GM12878 (cell line): ENCODE measurements around the gene IFT22. TPM values are rescaled to one million over a fixed set of nuclear protein-coding genes. Genes with fewer than 3 reads are reported as not detected.

Experiments
- ATAC-seq: fragments of 200-7000 bp; cut with Tn5 transposase; 3 replicates; pipeline ENCODE4 v1.9.1; 2020; ENCODE audit warnings: mild to moderate bottlenecking, moderate library complexity
- BruUV-seq: library from RNA; stranded (reverse); fragments of 400-500 nt; replicated peaks from 2 replicates; lab custom pipeline; 2021; lab: Mats Ljungman, UMichigan
- CTCF ChIA-PET: fragments of 300-600 bp; sonication (Branson Sonifier 250); formaldehyde crosslinking; extraction: SDS; loops from one replicate; lab custom pipeline; 2021; ENCODE audit warnings: inconsistent platforms; lab: Yijun Ruan, JAX
- POLR2A ChIA-PET: fragments of 350-600 bp; formaldehyde crosslinking; extraction: SDS; loops from one replicate; lab custom pipeline; 2021; ENCODE audit warnings: inconsistent platforms; lab: Charles Lee
- RAD21 ChIA-PET: fragments of 300-600 bp; sonication (Branson Sonifier 250); formaldehyde crosslinking; loops from one replicate; lab custom pipeline; 2023; ENCODE audit warnings: antibody characterized with exemption; ENCODE audit not compliant: unreplicated experiment; lab: Charles Lee
- SMC1A ChIA-PET: fragments of 300-600 bp; sonication (Branson Sonifier 250); formaldehyde crosslinking; loops from one replicate; lab custom pipeline; 2023; ENCODE audit not compliant: unreplicated experiment, uncharacterized antibody; lab: Charles Lee
- DNase-seq: peaks from one replicate; pipeline ENCODE4 v3.0.0-alpha.2; 2011; ENCODE audit warnings: low read depth, low spot score
- FAIRE-seq: peaks from 3 replicates; lab custom pipeline; 2011; peaks lifted over from hg19 to GRCh38; lab: Jason Lieb, UNC
- H2AFZ ChIP-seq: 2 replicates; pipeline ENCODE4 v1.6.0; 2011; ENCODE audit warnings: low read depth, low read length, control low read depth; ENCODE audit not compliant: control insufficient read depth
- H3K27ac ChIP-seq: 2 replicates; pipeline ENCODE4 v1.5.1; 2011; ENCODE audit warnings: control low read depth; ENCODE audit not compliant: control insufficient read depth, insufficient read depth
- H3K27me3 ChIP-seq, 2 experiments: replicated peaks in 1 of 2; 2 replicates each; pipeline versions ENCODE4 v1.6.0 to v1.6.1; 2011; ENCODE audit warnings: low read length in 1 of 2; ENCODE audit not compliant: control insufficient read depth in 2 of 2, insufficient read depth in 2 of 2
- H3K36me3 ChIP-seq, 2 experiments: 2 replicates each; pipeline ENCODE4 v1.5.1; 2011; ENCODE audit warnings: low read length in 1 of 2; ENCODE audit not compliant: control insufficient read depth in 2 of 2, insufficient read depth in 2 of 2
- H3K4me1 ChIP-seq: 2 replicates; pipeline ENCODE4 v1.6.1; 2011; ENCODE audit warnings: mild to moderate bottlenecking, low read length, moderate library complexity, mixed read lengths; ENCODE audit not compliant: control insufficient read depth, insufficient read depth
- H3K4me2 ChIP-seq: 2 replicates; pipeline ENCODE4 v1.6.0; 2011; ENCODE audit warnings: control low read depth; ENCODE audit not compliant: control insufficient read depth, insufficient read depth
- H3K4me3 ChIP-seq: fragments of 200-600 bp; sonication (generic); 2 replicates; pipeline ENCODE4 v1.5.1; 2016
- H3K79me2 ChIP-seq: 2 replicates; pipeline ENCODE4 v1.6.0; 2011; ENCODE audit warnings: low read length; ENCODE audit not compliant: control insufficient read depth, insufficient read depth
- H3K9ac ChIP-seq: 2 replicates; pipeline ENCODE4 v1.8.0; 2011; ENCODE audit warnings: low read length, control low read depth, mixed read lengths; ENCODE audit not compliant: control insufficient read depth, insufficient read depth
- H3K9me3 ChIP-seq: replicated peaks from 3 replicates; pipeline ENCODE4 v1.5.1; 2011; ENCODE audit warnings: mild to moderate bottlenecking, low read length; ENCODE audit not compliant: control insufficient read depth, insufficient read depth
- H4K20me1 ChIP-seq: 2 replicates; pipeline ENCODE4 v1.6.0; 2011; ENCODE audit not compliant: control insufficient read depth, insufficient read depth
- ATF7 ChIP-seq: fragments of 450-650 bp; IDR thresholded peaks from 2 replicates; pipeline ENCODE4 v1.6.1; 2016; ENCODE audit warnings: low read depth, mild to moderate bottlenecking
- CREB1 ChIP-seq: IDR thresholded peaks from 2 replicates; pipeline ENCODE4 v1.6.1; 2012; ENCODE audit warnings: low read depth, mild to moderate bottlenecking, inconsistent platforms
- EGR1 ChIP-seq, 2 experiments: IDR thresholded peaks; 1 replicate in 1 of 2; 2 replicates in 1 of 2; pipeline ENCODE4 v1.6.1; 2011 to 2012; ENCODE audit warnings: low read depth in 2 of 2, low read length in 2 of 2, borderline replicate concordance in 1 of 2, mild to moderate bottlenecking in 1 of 2, moderate library complexity in 1 of 2
- MEF2A ChIP-seq: IDR thresholded peaks from 2 replicates; pipeline ENCODE4 v1.6.1; 2011; ENCODE audit warnings: low read depth, mild to moderate bottlenecking, low read length, moderate library complexity; ENCODE audit not compliant: insufficient read depth
- REST ChIP-seq: IDR thresholded peaks from 2 replicates; pipeline ENCODE4 v1.6.1; 2012; ENCODE audit warnings: mild to moderate bottlenecking, low read depth, low read length
- SRF ChIP-seq, 2 experiments: IDR thresholded peaks; 2 replicates each; pipeline ENCODE4 v1.6.1; 2011; ENCODE audit warnings: low read depth in 2 of 2, low read length in 2 of 2, mild to moderate bottlenecking in 1 of 2, moderate library complexity in 1 of 2
- ZBTB11 ChIP-seq: fragments of 450-650 bp; formaldehyde crosslinking; IDR thresholded peaks from 2 replicates; pipeline ENCODE4 v1.5.0; 2022; ENCODE audit warnings: mild to moderate bottlenecking, missing genetic modification characterization
- ZNF687 ChIP-seq: fragments of 450-650 bp; IDR thresholded peaks from 2 replicates; pipeline ENCODE4 v1.6.1; 2017; ENCODE audit warnings: mild to moderate bottlenecking, moderate library complexity
- ZSCAN29 ChIP-seq: fragments of 450-650 bp; IDR thresholded peaks from 2 replicates; pipeline ENCODE4 v1.6.1; 2017; ENCODE audit warnings: mild to moderate bottlenecking, moderate library complexity
- WGBS: methylation state at CpG from one replicate; pipeline ENCODE4 v1.1.6; 2016; ENCODE audit warnings: low lambda C conversion rate; ENCODE audit not compliant: insufficient replicate concordance, insufficient coverage; ENCODE audit errors: missing lambda C conversion rate; 5-methylcytosine and 5-hydroxymethylcytosine counted together
- in situ Hi-C: fragments of 300-500 bp; cut with MboI; formaldehyde crosslinking; loops from 9 replicates; pipeline ENCODE4 v1.14.3; 2018; ENCODE audit warnings: mixed read lengths
- intact Hi-C: fragments of 100-400 bp; cut with micrococcal nuclease; formaldehyde crosslinking; loops from one replicate; pipeline ENCODE4 v1.14.2; 2022; ENCODE audit not compliant: unreplicated experiment
- polyA plus RNA-seq, 11 experiments: library from polyadenylated mRNA; depleted of rRNA in 4 of 11; unstranded in 6 of 11; stranded (reverse) in 5 of 11; fragments of >200 nt; fragmentation: Nextera tagmentation in 4 of 11; fragmentation: Illumina TruSeq in 1 of 11; extraction: Ambion mirVana in 4 of 11; extraction: Trizol in 1 of 11; gene quantifications; 1 replicate in 1 of 11; 2 replicates in 10 of 11; pipeline versions ENCODE4 v1.2.1 to v1.2.3, GENCODE V29; 2011 to 2016; ENCODE audit warnings: inconsistent platforms in 2 of 11, missing spikeins in 2 of 11, low read depth in 1 of 11
- total RNA-seq, 4 experiments: library from RNA; depleted of rRNA in 3 of 4; stranded (reverse); fragments of >200 nt in 3 of 4; fragmentation: Illumina TruSeq in 1 of 4; extraction: Trizol in 1 of 4; gene quantifications; 2 replicates each; pipeline versions ENCODE4 v1.2.1 to v1.2.3, GENCODE V29; 2013 to 2021

Gene IFT22
- total and polyA plus RNA-seq, 10 of the 15 experiments (the other 5 are each of a cell fraction or from before 2014, with no cell fraction given), result 10.1 to 25.7 (median 19.0) TPM

- TF ChIP-seq ZBTB11 (CRISPR knock-in tag) (no peak), SRF (IDR thresholded peaks at IDR 0.05; ENCODE audit: low read depth in 2 of 2, low read length in 2 of 2) (no peak), EGR1 (IDR thresholded peaks at IDR 0.05; ENCODE audit: borderline replicate concordance in 1 of 2, low read depth in 2 of 2, low read length in 2 of 2) (no peak)
These were observed 44.3 kb upstream of the IFT22 start (continued) for GRCh38 chr7:101365956-101366355.

- H3K27me3 ChIP-seq, result peaks cover 4 to 6% of the 10 kb centered on the region in 2 experiments; a peak in 3 of 4 replicates
- peak overlapping the region; percentile 33 for H2AFZ ChIP-seq
- intact Hi-C loops (loop anchor here (1.0 to 2.0 kb wide), 4 partner anchors 47 to 175 kb away; no protein-coding TSS in a partner anchor), in situ Hi-C loops (loop anchor here (25.0 kb wide), 1 partner anchor 898 kb away; no protein-coding TSS in a partner anchor)
- no peak overlapping the region for H3K4me3 ChIP-seq
- H3K9me3 ChIP-seq, result no peaks in the 10 kb centered on the region
- DNase-seq (no peak), ATAC-seq (peak; percentile 100), FAIRE-seq (no peak)
- H3K79me2 ChIP-seq, result no peaks in the 10 kb centered on the region
- no peak overlapping the region for H3K27ac ChIP-seq
- H4K20me1 ChIP-seq, result no peaks in the 10 kb centered on the region
- no peak overlapping the region for H3K9ac ChIP-seq
- H3K4me2 ChIP-seq, result peak overlapping the region; percentile 30; the same call in 1 of the 2 replicates
- ChIA-PET SMC1A (interaction anchor here (0.6 to 2.0 kb wide), 5 partner anchors 16 to 873 kb away, joined by 3 to 9 read pairs (median 3); no protein-coding TSS in a partner anchor), CTCF (interaction anchor here (0.6 to 2.9 kb wide), 13 partner anchors 9 to 153 kb away, joined by 3 to 26 read pairs (median 4); no protein-coding TSS in a partner anchor), POLR2A (interaction anchor here (0.6 kb wide), 2 partner anchors 38 to 228 kb away, joined by 3 to 5 read pairs; no protein-coding TSS in a partner anchor), RAD21 (interaction anchor here (0.8 to 1.9 kb wide), 8 partner anchors 9 to 177 kb away, joined by 3 to 5 read pairs (median 4); no protein-coding TSS in a partner anchor)
- no peaks in the 10 kb centered on the region for H3K36me3 ChIP-seq
- WGBS, result 6% methylated on average over 47 of the region's 52 CpGs
- H3K4me1 ChIP-seq, result no peaks in the 10 kb centered on the region
- BruUV-seq, result no TSS peak
- TF ChIP-seq CREB1, result no peak
- TF ChIP-seq MEF2A, result no peak
- no peak for TF ChIP-seq REST
- no peak for TF ChIP-seq ATF7
- TF ChIP-seq ZSCAN29, result no peak
- TF ChIP-seq ZNF687, result no peak
These were observed 42.2 kb upstream of the IFT22 start for GRCh38 chr7:101363734-101364374.
